MM.1S (cell line): ENCODE results near the gene TMEM214.

Experiments
- DNase-seq: peaks from one replicate; pipeline ENCODE4 v3.0.0-alpha.2; 2015
- H2AFZ ChIP-seq: fragments of 300-600 bp; sonication (generic); 2 replicates; pipeline ENCODE4 v1.6.0; 2016; ENCODE audit warnings: antibody characterized with exemption, low read length
- H3F3A ChIP-seq: fragments of 300-600 bp; sonication (generic); 2 replicates; pipeline ENCODE4 v1.6.1; 2016; ENCODE audit warnings: mild to moderate bottlenecking, antibody characterized with exemption, low read length, moderate library complexity, mixed read lengths; ENCODE audit not compliant: insufficient read depth
- H3K27ac ChIP-seq: fragments of 300-600 bp; sonication (generic); 2 replicates; pipeline ENCODE4 v1.5.1; 2016; ENCODE audit warnings: mild to moderate bottlenecking, low read length
- H3K27me3 ChIP-seq: fragments of 300-600 bp; sonication (generic); replicated peaks from 2 replicates; pipeline ENCODE4 v1.6.0; 2016; ENCODE audit warnings: low read length; ENCODE audit not compliant: insufficient read depth
- H3K36me3 ChIP-seq: fragments of 300-600 bp; sonication (generic); replicated peaks from 2 replicates; pipeline ENCODE4 v1.6.1; 2016; ENCODE audit warnings: mild to moderate bottlenecking, low read length, mixed read lengths; ENCODE audit not compliant: insufficient read depth
- H3K4me1 ChIP-seq: fragments of 300-600 bp; sonication (generic); 2 replicates; pipeline ENCODE4 v1.6.1; 2016; ENCODE audit warnings: low read length, mixed read lengths
- H3K4me2 ChIP-seq: fragments of 300-600 bp; sonication (generic); 2 replicates; pipeline ENCODE4 v1.6.0; 2016; ENCODE audit warnings: low read depth, low read length
- H3K4me3 ChIP-seq: fragments of 300-600 bp; sonication (generic); 2 replicates; pipeline ENCODE4 v1.5.1; 2016; ENCODE audit warnings: low read length, mixed read lengths
- H3K79me2 ChIP-seq: fragments of 300-600 bp; sonication (generic); 2 replicates; pipeline ENCODE4 v1.6.1; 2016; ENCODE audit warnings: mixed run types, low read length, mixed read lengths
- H3K9ac ChIP-seq: fragments of 300-600 bp; sonication (generic); 2 replicates; pipeline ENCODE4 v1.6.1; 2016; ENCODE audit warnings: low read length, mixed read lengths
- H3K9me2 ChIP-seq: fragments of 300-600 bp; sonication (generic); replicated peaks from 2 replicates; pipeline ENCODE4 v1.6.1; 2016; ENCODE audit warnings: mild to moderate bottlenecking, low read length, mixed read lengths; ENCODE audit not compliant: insufficient read depth
- H3K9me3 ChIP-seq: fragments of 300-600 bp; sonication (generic); replicated peaks from 2 replicates; pipeline ENCODE4 v1.6.1; 2016; ENCODE audit warnings: mild to moderate bottlenecking, low read length, mixed read lengths; ENCODE audit not compliant: insufficient read depth
- H4K20me1 ChIP-seq: fragments of 300-600 bp; sonication (generic); 2 replicates; pipeline ENCODE4 v1.6.1; 2016; ENCODE audit warnings: mild to moderate bottlenecking, low read length, moderate library complexity, mixed read lengths; ENCODE audit not compliant: insufficient read depth
- CTCF ChIP-seq: fragments of 300-600 bp; sonication (generic); IDR thresholded peaks from 2 replicates; pipeline ENCODE4 v1.5.1; 2016; ENCODE audit warnings: antibody characterized with exemption, low read length, mixed read lengths
- EZH2 ChIP-seq: fragments of 300-600 bp; sonication (generic); optimal IDR thresholded peaks from 2 replicates; pipeline ENCODE3; 2017; ENCODE audit warnings: low read depth, mild to moderate bottlenecking, antibody characterized with exemption, low read length, mixed read lengths
- EZH2phosphoT487 ChIP-seq: fragments of 300-600 bp; sonication (generic); IDR thresholded peaks from 2 replicates; pipeline ENCODE4 v1.6.1; 2018; ENCODE audit warnings: antibody characterized with exemption, low read length

The TMEM214 gene

GRCh38 chr2:27084297-27085061 lies 51.7 kb downstream of the TMEM214 start:
- Histone ChIP-seq H3K9me2 (no peaks in the 10 kb centered on the region), H3F3A (peaks cover 27% of the 10 kb centered on the region), H3K9me3 (no peaks in the 10 kb centered on the region), H2AFZ (no peak overlapping the region), H3K36me3 (no peaks in the 10 kb centered on the region), H4K20me1 (no peaks in the 10 kb centered on the region), H3K4me3 (no peak overlapping the region), H3K4me1 (peaks cover 25% of the 10 kb centered on the region), H3K4me2 (no peak overlapping the region), H3K9ac (no peak overlapping the region), H3K27me3 (no peaks in the 10 kb centered on the region), H3K79me2 (peaks cover 30% of the 10 kb centered on the region), H3K27ac (no peak overlapping the region)
- no peak for TF ChIP-seq CTCF
- no peak for TF ChIP-seq EZH2
- TF ChIP-seq EZH2phosphoT487: no peak
- no peak for DNase-seq

- no peak for DNase-seq
- H3K4me1 ChIP-seq: peaks cover 22% of the 10 kb centered on the region
- H3K79me2 ChIP-seq: peaks cover 24% of the 10 kb centered on the region
- H3K9me2 ChIP-seq: no peaks in the 10 kb centered on the region
- H3K9me3 ChIP-seq: no peaks in the 10 kb centered on the region
- peak overlapping the region; percentile 46; the same call in 1 of the 2 replicates for H3K27ac ChIP-seq
- no peaks in the 10 kb centered on the region for H3K36me3 ChIP-seq
- peaks cover 24% of the 10 kb centered on the region for H3F3A ChIP-seq
- TF ChIP-seq CTCF (no peak), EZH2 (no peak), EZH2phosphoT487 (no peak)
- peak overlapping the region; percentile 64 for H3K4me3 ChIP-seq
- no peaks in the 10 kb centered on the region for H4K20me1 ChIP-seq
- no peaks in the 10 kb centered on the region for H3K27me3 ChIP-seq
- H3K4me2 ChIP-seq: peak overlapping the region; percentile 59
- peak overlapping the region; percentile 29; the same call in 1 of the 2 replicates for H2AFZ ChIP-seq
- peak overlapping the region; percentile 65; the same call in 1 of the 2 replicates for H3K9ac ChIP-seq
Observed at GRCh38 chr2:27085062-27085672, 52.4 kb downstream of the TMEM214 start.

GRCh38 chr2:27085673-27086089 lies 52.9 kb downstream of the TMEM214 start:
- no peaks in the 10 kb centered on the region for H3K9me2 ChIP-seq
- peak overlapping the region; percentile 64 for H3K4me3 ChIP-seq
- peak overlapping the region; percentile 46; the same call in 1 of the 2 replicates for H3K27ac ChIP-seq
- no peaks in the 10 kb centered on the region for H3K9me3 ChIP-seq
- no peaks in the 10 kb centered on the region for H3K27me3 ChIP-seq
- DNase-seq: peak; percentile 59
- peak overlapping the region; percentile 59 for H3K4me2 ChIP-seq
- peak overlapping the region; percentile 65; the same call in 1 of the 2 replicates for H3K9ac ChIP-seq
- H4K20me1 ChIP-seq: no peaks in the 10 kb centered on the region
- H3K79me2 ChIP-seq: peaks cover 24% of the 10 kb centered on the region
- peak overlapping the region; percentile 29 for H2AFZ ChIP-seq
- TF ChIP-seq CTCF: peak; percentile 56
- TF ChIP-seq EZH2: no peak
- no peaks in the 10 kb centered on the region for H3K36me3 ChIP-seq
- H3F3A ChIP-seq: peaks cover 24% of the 10 kb centered on the region
- peaks cover 17% of the 10 kb centered on the region for H3K4me1 ChIP-seq
